Peyer's patch (tissue), 4 donors: Measurements from ENCODE around the gene RNF112.

Source experiments
- POLR2A ChIP-seq, 2 donors: fragments of 450-650 bp; IDR thresholded peaks; one replicate each; pipeline ENCODE4 v1.5.1; 2017; ENCODE audit warnings: antibody characterized with exemption in 2 of 2, mild to moderate bottlenecking in 2 of 2, moderate library complexity in 2 of 2
- TF ChIP-seq, protein P1 (sequence below), 6 experiments: fragments of 450-650 bp in 4 of 6; fragments of 200-600 bp in 2 of 6; sonication (generic) in 1 of 6; IDR thresholded peaks; one replicate each; pipeline ENCODE4 v1.5.1; 2017 to 2019; ENCODE audit warnings: antibody characterized with exemption in 6 of 6, mild to moderate bottlenecking in 3 of 6, moderate library complexity in 1 of 6

- TF ChIP-seq POLR2A (IDR thresholded peaks at IDR 0.05): no peak
- TF ChIP-seq, protein P1, sequence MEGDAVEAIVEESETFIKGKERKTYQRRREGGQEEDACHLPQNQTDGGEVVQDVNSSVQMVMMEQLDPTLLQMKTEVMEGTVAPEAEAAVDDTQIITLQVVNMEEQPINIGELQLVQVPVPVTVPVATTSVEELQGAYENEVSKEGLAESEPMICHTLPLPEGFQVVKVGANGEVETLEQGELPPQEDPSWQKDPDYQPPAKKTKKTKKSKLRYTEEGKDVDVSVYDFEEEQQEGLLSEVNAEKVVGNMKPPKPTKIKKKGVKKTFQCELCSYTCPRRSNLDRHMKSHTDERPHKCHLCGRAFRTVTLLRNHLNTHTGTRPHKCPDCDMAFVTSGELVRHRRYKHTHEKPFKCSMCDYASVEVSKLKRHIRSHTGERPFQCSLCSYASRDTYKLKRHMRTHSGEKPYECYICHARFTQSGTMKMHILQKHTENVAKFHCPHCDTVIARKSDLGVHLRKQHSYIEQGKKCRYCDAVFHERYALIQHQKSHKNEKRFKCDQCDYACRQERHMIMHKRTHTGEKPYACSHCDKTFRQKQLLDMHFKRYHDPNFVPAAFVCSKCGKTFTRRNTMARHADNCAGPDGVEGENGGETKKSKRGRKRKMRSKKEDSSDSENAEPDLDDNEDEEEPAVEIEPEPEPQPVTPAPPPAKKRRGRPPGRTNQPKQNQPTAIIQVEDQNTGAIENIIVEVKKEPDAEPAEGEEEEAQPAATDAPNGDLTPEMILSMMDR (IDR thresholded peaks at IDR 0.05): no peak
Measured at GRCh38 chr17:19375732-19376131, 35.3 kb upstream of the RNF112 start.
